T-helper 2 cell treated with Interferon-gamma antibody and Interleukin-4, amounts not matched to agents 100 ng/mL and 5 ng/mL, for 36 hours (primary cell): ENCODE data around the gene LEMD1. TPM values are rescaled to one million over a fixed set of nuclear protein-coding genes. Genes with fewer than 3 reads are reported as not detected.
"Not testable (repeated sequence)": the region's sequence is repeated elsewhere in the genome, so short reads cannot be mapped to it uniquely, and the experiment has no call there.

Experiments
- intact Hi-C: fragments of 100-400 bp; cut with micrococcal nuclease; formaldehyde crosslinking; loops from one replicate; pipeline ENCODE4 v1.15.1; 2023
- total RNA-seq: library from RNA; stranded (reverse); gene quantifications from 2 replicates; pipeline ENCODE4 v1.2.3, GENCODE V29; 2022

The LEMD1 gene
- total RNA-seq, 1 donor from 2014 or later: not detected

- intact Hi-C loops: not testable (repeated sequence)
Measured at GRCh38 chr1:205382990-205383389, 38.9 kb downstream of the LEMD1 start.

- intact Hi-C loops: no loop called here
Measured at GRCh38 chr1:205382561-205382960, 39.3 kb downstream of the LEMD1 start.

- intact Hi-C loops: no loop called here
Measured at GRCh38 chr1:205381305-205381704, 40.6 kb downstream of the LEMD1 start.

- intact Hi-C loops: no loop called here
Measured at GRCh38 chr1:205380882-205381281, 41.0 kb downstream of the LEMD1 start.

GRCh38 chr1:205379056-205379455 is 42.8 kb downstream of the LEMD1 start:
- intact Hi-C loops: no loop called here

GRCh38 chr1:205377355-205377754 is 44.5 kb downstream of the LEMD1 start:
- intact Hi-C loops: no loop called here

GRCh38 chr1:205376739-205377138 is 45.1 kb downstream of the LEMD1 start:
- intact Hi-C loops: no loop called here

GRCh38 chr1:205375835-205376545 is 45.9 kb downstream of the LEMD1 start:
- intact Hi-C loops: no loop called here

GRCh38 chr1:205374210-205375078 is 47.4 kb downstream of the LEMD1 start:
- intact Hi-C loops: no loop called here

GRCh38 chr1:205373798-205374175 is 48.1 kb downstream of the LEMD1 start:
- intact Hi-C loops: no loop called here

- intact Hi-C loops: no loop called here
Measured at GRCh38 chr1:205373022-205373797, 48.6 kb downstream of the LEMD1 start.

GRCh38 chr1:205371871-205372660 is 49.8 kb downstream of the LEMD1 start:
- intact Hi-C loops: no loop called here

- intact Hi-C loops: no loop called here
Measured at GRCh38 chr1:205370780-205371179, 51.1 kb downstream of the LEMD1 start.

GRCh38 chr1:205369701-205370123 is 52.1 kb downstream of the LEMD1 start:
- intact Hi-C loops: no loop called here

- intact Hi-C loops: no loop called here
Measured at GRCh38 chr1:205368478-205368877, 53.4 kb downstream of the LEMD1 start.

- intact Hi-C loops: no loop called here
Measured at GRCh38 chr1:205365945-205366463, 55.9 kb downstream of the LEMD1 start.

- intact Hi-C loops: not testable (repeated sequence)
Measured at GRCh38 chr1:205365086-205365485, 56.8 kb downstream of the LEMD1 start.

- intact Hi-C loops: no loop called here
Measured at GRCh38 chr1:205360891-205361290, 61.0 kb downstream of the LEMD1 start.

GRCh38 chr1:205359771-205360565 is 61.9 kb downstream of the LEMD1 start:
- intact Hi-C loops: no loop called here

- intact Hi-C loops: no loop called here
Measured at GRCh38 chr1:205358579-205358978, 63.3 kb downstream of the LEMD1 start.
